ENCODE data around the gene PDE6D. TPM values are rescaled to one million over a fixed set of nuclear protein-coding genes. Genes with fewer than 3 reads are reported as not detected.

PDE6D gene
- total RNA-seq, result 10 to 100 TPM; 32.3 to 35.6 TPM

DNA sequence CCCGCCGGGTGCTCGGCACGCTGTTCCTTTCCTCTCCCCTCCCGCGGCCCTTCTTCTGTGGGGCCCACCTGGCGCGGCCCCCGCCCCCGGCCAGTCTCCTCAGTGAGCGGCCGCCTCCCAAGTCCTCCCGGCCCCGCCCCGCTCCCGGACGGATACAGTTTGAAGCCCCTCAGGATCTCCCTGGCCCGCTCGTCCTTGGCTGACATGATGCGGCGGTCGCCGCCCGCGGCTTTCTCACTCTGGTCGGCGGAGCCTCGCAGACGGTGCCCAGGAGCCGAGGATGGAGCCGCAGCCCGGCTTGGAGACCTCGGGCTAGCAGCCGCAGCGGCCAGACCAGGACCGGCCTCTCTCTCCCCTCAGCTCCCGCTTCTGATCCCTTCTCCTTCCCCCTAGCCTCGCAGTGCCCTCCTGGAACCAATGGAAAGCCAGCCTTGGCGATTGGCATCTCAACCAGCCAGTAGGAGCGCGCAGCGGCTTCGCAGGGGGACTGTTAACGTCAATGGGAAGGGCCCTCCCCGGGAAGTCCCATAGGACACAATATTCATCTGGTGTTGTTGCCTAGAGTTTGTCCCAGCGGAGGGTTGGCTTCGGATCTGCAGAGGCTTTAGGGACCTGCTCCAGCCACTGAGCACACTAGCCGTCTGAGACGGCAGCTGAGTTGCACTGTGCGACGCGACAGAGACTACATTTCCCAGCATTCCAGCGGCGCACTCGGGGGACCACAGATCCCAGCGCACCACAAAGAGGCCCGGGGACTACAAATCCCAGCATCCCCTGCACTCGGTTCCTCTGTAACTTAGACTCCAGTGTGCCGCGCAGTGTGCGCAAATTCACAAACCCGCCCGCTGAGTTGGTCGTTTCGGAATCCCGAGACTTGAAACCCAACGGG is at the start of gene PDE6D:
PDE6D (minus strand) TSS at position 374 of the 889 bp plus-strand sequence; CDS start at position 206, 168 bp downstream.
- CTCF ChIA-PET, result interaction anchor here (0.5 to 1.0 kb wide), 2 partner anchors 66 to 584 kb away, joined by 3 to 4 read pairs; no protein-coding TSS in a partner anchor
- POLR2A ChIA-PET, result interaction anchor here (1.3 kb wide), 1 partner anchor 73 kb away, joined by 3 read pairs; the partner anchor contains the start of gene PTMA

DNA sequence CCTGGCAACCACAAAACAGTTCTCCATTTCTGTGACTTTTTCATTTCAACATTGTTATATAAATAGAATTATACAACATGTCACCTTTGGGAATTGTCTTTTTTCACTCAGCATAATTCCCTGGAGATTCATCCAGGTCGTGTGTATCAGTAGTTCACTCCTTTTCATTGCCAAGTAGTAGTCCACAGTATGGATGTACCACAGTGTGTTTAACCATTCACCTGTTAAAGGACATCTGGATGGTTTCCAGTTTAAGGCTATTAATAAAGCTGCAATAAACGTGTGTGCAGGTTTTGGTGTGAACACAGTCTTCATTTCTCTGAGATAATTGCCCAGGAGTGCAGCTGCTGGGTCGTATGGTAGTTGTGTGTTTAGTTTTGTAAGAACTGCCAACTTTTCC is 40.8 kb upstream of the PDE6D start:
- ChIA-PET POLR2A (no interaction called here), CTCF (interaction anchor here (0.6 kb wide), 1 partner anchor 590 kb away, joined by 4 read pairs; no protein-coding TSS in a partner anchor)

DNA sequence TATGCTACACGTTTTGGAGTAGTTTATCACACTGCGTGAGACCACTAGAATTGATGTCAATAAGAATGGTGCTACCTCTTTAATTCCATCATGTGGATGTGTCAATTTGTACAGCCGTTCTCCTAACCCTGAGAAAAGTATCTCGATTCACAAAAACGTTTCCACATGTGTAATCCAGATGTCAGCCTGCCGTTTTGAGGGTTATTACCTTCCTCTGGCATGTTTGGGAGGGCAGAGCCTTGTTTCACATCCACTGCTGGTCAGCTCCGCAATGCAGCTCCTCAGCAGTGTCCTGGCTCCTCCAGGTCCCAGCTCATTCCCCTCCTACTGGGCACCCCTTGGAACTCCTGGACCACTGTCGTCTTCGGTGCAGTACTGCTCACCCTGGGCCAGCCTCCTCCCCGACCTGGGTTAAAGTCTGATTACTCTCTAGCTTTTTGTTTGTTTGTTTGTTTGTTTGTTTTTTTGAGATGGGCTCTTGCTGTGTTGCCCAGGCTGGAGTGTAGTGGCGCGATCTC is 39.8 kb upstream of the PDE6D start:
- ChIA-PET CTCF (no interaction called here), POLR2A (no interaction called here)

DNA sequence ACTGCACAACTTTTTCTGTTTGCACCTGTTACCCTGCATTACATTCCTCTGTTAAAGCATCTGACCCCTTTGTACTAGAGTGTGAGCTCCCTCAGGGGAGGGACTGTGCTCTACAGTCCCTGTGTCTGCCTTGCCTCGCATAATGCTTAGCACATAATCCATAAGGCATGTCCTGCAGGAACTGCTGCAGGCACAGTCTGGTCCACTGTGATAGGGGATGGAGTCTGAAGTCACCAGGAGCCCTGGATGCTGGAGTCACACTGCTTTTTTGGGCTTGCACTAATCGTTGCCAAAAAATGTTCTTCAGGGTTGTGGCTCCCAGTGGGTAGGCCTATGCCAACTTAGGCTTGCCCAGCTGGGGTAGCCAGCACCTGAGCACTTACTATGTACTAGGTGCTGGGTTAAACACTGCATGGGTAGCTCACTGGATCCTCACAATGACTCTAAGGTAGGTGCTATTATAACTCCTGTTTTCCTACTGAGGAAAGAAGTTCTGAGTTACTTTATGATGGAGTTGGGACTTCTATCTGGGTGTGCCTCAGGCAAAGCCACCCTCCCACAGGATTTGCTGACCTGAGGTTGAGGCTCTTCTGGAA is 38.5 kb upstream of the PDE6D start:
- ChIA-PET CTCF (interaction anchor here (1.2 kb wide), 1 partner anchor 18 kb away, joined by 3 read pairs; no protein-coding TSS in a partner anchor), POLR2A (no interaction called here)

DNA sequence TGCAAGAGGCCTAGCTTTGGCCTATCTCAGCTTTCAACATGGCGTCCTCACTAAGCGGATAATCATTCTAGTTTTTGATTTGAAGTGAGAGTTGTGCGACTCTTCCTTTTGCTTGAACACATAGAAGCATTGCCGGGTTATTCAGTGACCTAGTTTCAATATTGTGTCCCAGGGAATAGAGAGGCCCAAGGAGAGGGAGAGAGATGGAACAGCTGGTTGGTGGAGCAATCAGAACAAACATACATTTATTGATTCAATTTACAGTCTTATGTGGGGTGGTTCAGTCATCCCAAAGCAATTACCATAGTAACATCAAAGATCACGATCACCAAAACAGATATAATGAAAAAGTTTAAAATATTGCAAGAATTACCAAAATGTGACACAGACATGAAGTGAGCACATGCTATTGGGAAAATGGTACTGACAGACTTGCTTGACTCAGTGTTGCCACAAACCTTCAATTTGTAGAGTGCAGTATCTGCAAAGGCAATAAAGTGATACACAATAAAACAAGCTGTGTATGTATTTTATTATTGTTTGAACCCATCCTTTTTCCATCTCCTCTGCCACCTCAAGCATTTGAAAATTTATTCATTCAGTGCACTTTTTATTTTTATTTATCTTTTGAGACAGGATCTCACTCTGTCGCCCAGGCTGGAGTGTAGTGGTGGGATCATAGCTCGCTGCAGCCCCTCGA is 35.4 kb upstream of the PDE6D start:
- POLR2A ChIA-PET, result interaction anchor here (0.6 kb wide), 1 partner anchor 596 kb away, joined by 3 read pairs; no protein-coding TSS in a partner anchor
- CTCF ChIA-PET, result interaction anchor here (0.6 kb wide), 1 partner anchor 613 kb away, joined by 3 read pairs; no protein-coding TSS in a partner anchor

DNA sequence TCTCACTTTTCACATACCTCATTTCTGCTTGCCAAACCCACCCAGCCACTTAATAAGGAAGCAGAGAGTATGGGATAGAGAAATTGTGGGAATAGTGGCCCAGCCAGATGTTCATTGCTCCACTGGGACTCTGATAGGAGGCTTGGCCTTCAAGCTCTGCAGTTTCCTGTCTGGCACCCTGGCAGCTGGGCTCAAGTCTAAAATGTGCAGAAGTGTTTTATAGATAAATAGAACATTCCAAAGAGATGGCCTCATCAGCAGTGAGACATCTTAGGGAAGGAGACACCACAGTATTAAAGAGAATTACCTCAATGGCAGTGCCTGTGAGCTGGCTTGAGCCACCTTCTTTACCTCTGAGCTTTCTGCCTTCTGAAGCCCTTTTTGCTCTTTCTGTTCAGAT is 29.8 kb upstream of the PDE6D start:
- ChIA-PET CTCF (no interaction called here), POLR2A (no interaction called here)

DNA sequence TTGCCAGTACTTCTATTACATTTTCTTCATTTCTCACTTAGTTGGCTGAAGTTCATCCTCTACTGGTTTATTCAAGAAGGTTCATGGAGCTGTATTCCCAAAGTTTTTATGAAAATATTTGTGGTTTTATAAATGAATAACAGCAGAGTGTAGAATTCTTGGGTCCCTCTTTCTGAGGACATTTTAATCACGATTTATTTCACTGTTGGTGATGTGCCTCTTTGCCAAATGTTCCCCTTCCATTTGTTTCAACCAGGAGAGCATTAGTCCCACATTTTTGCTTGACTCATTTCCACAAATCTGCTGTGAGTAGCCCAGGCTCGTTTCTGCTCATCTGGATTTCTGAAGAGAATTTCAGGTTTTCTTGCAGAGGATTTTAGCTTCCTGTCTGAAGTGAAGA is 25.9 kb upstream of the PDE6D start:
- ChIA-PET POLR2A (no interaction called here), CTCF (interaction anchor here (0.6 kb wide), 1 partner anchor 407 kb away, joined by 3 read pairs; no protein-coding TSS in a partner anchor)

DNA sequence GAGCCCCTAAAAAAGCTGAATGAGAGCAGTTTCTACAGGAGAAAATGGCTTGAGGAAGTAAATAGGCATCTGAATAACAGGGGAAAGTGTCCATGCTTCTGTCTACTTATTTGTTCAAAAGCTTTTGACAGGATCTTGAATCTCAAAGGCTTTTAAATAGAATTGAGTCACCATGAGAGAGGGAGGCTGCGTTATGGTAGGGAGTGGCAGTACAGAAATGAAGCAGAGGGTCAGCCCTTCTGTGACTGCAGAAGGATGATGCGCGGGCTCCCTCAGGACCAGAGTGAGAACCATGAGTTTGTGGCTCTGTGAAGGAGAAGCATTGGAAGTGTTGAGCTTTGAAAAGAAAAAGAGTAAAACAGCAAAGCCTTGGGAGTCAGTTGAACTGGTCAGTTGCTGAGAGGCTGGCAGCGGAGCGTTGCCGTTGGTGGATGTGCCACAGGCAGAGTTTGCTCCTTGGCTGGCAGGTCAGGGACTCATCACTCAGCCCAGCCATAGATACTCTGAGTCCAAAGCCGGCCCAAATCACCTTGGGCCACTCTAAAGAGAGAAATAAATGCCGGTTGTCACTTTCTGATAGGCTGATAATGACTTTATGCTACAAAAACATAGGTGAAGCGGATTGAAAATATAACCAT is 22.5 kb upstream of the PDE6D start:
- ChIA-PET POLR2A (no interaction called here), CTCF (no interaction called here)

DNA sequence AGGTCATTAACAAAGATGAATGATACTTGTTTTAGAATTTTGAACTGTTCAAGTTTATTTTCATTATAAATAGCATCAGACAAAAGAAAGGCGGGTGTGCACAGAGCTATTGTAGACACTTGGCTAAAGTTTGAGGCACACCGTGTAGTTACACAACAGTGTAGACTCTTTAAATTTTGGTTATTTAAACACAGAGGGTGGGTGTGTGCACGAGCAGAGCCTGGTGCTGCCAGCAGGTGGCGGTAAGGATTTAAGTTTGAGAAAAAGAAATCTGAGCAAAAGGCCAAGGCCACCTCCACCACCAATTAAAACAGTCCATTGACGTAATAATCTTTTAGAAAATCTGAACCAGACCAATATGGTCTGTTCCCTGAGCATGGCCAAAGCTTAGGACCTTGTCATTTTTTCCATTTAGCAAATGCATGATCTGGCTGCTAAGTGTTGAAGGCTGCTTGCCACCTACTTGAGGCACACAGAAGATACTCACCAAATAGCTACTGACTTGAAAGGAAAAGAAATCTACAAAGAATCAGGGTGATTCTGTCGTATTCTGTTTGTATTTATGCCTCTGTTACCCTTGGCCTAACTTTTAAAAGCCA is 19.5 kb upstream of the PDE6D start:
- CTCF ChIA-PET, result interaction anchor here (0.6 to 1.3 kb wide), 4 partner anchors 16 to 492 kb away, joined by 3 to 4 read pairs (median 3); no protein-coding TSS in a partner anchor
- POLR2A ChIA-PET, result no interaction called here

DNA sequence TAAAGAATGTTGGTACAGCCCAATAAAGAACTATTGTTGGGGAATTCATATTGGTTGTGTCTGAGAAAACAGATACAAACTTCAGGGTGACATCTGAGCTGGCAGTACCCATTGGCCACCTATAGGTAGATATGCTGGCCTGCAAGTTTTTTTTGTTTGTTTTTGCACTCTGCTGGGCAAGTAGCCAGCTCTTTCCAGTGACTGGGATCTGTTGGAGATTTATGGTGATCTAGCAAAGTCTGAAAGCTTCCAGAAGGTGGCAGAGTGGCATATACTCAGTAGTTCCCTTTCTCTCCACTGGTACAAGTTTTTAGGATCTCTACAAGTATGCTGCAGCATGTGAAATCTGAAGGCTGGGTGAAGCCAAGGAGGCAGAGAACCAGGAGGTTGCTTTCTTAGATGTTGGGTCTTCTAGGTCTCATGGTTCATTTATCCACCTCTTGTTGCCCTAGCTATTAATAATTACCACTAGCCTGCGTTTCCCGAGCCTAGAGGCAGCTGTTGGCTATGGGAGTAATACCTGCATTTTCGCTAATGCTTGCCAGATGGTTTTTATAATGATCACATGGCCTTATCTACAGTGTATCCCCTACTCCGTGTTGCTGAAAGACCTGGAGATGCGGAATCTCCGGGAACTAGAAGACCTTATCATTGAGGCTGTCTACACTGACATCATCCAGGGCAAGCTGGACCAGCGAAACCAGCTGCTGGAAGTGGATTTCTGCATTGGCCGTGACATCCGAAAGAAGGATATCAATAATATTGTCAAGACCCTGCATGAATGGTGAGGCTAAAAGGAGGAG is 14.6 kb upstream of the PDE6D start:
- ChIA-PET POLR2A (no interaction called here), CTCF (no interaction called here)

DNA sequence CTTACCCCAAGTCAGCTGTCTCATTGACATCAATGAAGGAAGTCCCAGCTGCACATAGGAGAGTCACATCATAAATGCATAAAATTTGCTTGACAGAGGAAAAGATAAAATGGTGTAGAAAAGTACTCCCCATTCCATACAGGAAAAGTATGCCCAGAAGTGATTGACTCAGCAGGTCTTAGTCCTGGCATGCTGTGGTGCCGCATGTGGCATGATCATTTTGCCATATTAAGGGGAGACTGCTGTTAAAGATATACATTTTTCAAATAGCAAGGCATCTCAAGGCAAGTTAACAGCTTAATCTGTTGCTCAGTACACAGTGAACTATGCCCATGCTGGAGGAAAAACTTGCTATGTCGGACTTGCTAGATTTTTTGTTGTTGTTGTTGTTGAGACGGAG is 13.3 kb upstream of the PDE6D start:
- ChIA-PET POLR2A (no interaction called here), CTCF (no interaction called here)

DNA sequence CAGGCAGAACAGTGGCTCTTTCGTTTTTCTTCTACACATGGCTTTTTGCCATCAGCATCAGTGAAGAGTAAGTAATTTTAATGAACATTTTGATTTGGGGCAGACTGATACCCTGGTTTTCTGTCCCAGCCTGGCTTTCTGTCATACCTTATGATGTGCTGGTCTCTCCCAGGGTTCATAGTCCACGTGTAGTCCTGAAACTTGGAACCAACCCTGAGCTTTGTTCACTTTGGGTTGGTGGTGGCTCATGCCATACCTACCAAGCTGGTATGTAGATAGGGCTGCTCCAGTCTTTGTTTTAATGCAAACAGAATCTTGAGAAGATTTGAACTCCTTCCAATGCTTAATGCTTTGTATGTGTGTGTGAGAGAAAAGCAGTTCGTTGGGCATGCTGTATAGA is 10.0 kb upstream of the PDE6D start:
- ChIA-PET CTCF (no interaction called here), POLR2A (no interaction called here)

DNA sequence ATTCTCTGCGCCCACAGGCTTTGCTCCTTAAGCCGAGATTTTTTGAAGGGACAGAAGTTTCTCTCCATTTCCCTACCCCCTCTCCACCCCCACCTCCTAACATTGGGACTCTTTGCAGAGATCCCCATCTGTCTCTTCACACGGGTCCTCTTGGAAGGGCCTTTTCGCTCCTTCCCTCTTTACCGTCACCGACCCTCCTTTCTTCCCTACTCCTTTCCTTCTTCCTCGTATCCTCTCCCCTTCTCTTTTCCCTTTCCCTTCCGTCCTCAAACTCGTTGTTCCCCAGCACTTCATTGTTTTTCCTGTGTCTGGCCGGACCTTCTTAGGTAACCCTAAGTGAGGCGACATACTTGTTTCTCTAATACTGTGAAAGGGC is 5.8 kb upstream of the PDE6D start:
- ChIA-PET CTCF (interaction anchor here (2.0 kb wide), 1 partner anchor 12 kb away, joined by 5 read pairs; no protein-coding TSS in a partner anchor), POLR2A (no interaction called here)

DNA sequence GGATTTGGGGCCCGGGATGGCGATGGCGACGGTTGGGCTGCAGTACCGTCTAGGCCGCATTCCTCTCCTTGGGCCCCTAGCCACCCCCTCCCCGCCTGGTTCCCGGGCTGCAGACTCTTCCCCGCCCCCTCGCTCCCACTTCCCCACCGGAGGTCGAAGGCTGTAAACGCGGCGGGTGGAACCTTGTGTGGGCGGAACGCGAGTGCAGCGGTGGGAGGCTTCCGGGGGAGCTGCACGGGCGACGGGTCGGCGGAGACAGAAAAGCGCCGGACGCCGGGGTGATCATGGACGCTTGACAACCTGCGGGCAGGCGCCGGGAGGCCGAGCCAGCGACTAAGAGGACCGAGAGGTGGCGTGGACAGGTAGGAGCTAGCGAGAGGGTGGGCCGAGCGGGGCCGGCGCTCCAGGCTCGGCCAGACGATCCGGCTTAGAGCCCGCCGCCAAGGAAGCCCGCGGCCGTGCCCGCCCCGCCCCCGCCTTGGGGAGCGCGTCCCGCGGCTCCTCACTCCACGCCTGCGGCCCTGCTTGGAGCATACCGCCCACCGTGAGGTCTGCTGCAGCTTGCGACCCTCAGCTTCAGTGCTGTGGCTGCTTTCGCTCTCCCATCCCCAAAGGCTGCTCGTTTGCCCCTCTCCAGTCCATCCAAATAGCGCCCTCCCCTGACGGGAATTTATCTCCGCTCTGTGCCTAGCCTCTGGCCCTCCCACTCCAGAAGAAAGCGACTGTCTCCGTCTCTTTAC is 5.3 kb upstream of the PDE6D start, which contains the start of gene COPS7B:
COPS7B (plus strand) TSS at position 269 of the 740 bp plus-strand sequence. CDS start 2,126 bp downstream, outside the sequence.
- CTCF ChIA-PET, result interaction anchor here (0.8 to 2.0 kb wide), 6 partner anchors 12 to 114 kb away, joined by 3 to 5 read pairs (median 3); no protein-coding TSS in a partner anchor
- POLR2A ChIA-PET, result interaction anchor here (0.6 kb wide), 2 partner anchors 173 to 322 kb away, joined by 3 to 6 read pairs; partner anchors contain the start of gene NCL

DNA sequence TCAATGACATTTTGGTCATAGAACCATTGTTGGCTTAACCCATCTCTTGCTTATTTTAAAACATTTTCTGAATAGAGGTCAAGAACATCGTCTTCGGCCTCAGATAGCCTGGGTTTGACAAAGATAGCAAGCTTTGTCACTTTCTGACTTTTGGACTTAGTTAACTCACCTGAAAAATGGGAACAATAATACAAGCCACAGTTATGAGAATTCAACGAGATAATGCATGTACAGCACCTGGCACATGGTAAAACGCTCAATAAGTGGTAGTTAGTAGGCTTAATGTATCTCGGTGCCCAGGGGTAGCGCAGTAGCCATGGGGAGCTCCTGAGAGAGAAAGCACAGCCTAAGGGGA is 4.7 kb upstream of the PDE6D start:
- POLR2A ChIA-PET, result interaction anchor here (0.6 kb wide), 1 partner anchor 321 kb away, joined by 3 read pairs; the partner anchor contains the start of gene NCL

DNA sequence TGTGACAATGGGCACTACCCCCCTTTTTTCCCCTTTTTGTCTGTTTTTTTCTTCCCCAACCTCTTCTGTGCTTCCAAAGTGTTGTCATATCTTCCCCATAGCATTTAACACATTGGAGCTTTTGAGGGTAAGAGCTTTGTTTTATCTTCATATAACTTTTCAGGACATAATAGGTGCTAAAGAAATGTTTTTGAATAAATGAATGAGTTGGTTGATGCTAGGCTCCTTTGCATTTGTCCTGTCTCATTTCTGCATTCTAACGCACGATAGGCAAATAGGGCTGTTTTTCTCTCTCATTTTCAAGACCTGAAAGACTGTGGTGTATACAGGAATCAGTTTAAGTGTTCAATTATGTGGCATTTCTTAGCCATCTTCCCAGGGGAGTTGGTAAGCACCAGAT is 4.3 kb upstream of the PDE6D start:
- CTCF ChIA-PET, result interaction anchor here (1.0 to 2.0 kb wide), 5 partner anchors 13 to 115 kb away, joined by 3 to 5 read pairs (median 3); no protein-coding TSS in a partner anchor
- POLR2A ChIA-PET, result interaction anchor here (0.6 kb wide), 1 partner anchor 321 kb away, joined by 3 read pairs; the partner anchor contains the start of gene NCL

More for the DNA sequence above, 4.7 kb upstream of the PDE6D start:
- CTCF ChIA-PET, result interaction anchor here (0.8 to 2.0 kb wide), 6 partner anchors 13 to 115 kb away, joined by 3 to 5 read pairs (median 3); no protein-coding TSS in a partner anchor

All from activated CD8-positive, alpha-beta memory T cell treated with anti-CD3 and anti-CD28 coated beads for 36 hours (primary cell).